ENCODE results near the gene RFX7.
A peak's percentile ranks its signal among the peaks of the same experiment; 100 is the strongest.

Gene RFX7

DNA sequence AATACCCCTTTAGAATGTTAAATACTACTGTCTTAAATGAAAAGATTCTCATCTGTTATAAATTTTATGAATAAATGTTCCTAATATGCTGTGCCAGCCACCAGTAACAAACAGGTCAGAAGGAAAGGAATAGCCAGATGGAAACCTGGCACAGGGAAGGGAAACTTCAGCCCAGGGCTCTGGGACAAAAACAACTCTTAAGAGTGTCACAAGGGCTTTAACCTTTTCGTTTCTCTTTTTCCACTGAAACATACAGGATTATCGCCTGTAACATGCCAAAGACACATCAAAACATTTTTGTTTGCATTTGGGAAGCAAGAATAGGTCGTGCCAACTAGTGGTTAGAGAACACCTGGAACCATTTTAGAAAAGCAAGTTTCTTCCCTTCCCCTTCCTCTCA, 141.2 kb downstream of the RFX7 start:
- DNase-seq: no peak

DNA sequence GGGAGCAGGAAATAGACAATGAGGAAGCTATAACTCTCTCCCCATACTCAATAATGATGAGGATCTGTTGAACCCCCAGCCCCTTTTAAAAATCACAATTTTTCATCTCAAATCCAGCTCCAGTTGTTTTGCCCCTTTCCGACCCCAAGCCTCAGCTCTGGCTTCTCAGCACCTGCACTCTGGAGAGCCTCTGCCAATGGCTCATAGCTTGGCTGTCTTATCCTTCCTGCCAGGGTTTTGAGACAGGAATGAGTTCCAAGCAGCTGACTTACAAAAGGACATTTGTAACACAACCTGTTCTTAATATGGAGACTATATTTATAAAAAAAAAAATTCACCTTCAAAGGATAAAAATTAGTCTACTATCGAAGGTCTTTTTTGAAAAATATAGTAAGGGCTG, 144.4 kb downstream of the RFX7 start:
- DNase-seq: no peak

DNA sequence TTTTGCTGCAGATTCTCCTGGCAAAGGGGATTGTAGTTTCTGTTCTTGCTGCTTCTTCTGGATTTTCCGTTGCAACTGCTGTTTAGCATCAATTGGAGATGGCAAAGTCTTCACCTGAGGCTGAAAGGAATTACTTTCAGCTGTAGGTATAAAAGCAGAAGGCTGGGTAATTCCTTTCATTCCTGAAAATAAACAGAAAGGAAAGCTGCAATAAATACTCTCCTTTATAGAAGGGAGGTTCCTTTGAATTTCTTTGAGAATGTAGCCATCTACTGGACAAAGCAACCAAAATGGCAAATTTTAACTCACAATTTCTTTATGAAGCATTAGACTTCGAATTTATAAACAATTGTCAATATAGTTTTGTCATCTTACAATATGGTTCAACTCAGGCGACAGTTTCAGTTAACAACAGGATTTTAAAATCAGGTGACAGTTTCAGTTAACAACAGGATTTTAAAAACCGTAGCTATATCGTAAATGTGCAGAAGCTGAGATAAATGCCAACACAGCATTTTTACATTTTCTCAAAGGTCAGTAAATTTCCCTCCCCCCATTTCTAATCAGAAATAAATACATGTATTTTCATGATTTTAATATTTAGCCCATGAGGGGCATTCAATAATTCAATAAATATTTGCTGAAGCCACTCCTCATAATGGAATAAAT, 145.3 kb downstream of the RFX7 start:
- DNase-seq: no peak

DNA sequence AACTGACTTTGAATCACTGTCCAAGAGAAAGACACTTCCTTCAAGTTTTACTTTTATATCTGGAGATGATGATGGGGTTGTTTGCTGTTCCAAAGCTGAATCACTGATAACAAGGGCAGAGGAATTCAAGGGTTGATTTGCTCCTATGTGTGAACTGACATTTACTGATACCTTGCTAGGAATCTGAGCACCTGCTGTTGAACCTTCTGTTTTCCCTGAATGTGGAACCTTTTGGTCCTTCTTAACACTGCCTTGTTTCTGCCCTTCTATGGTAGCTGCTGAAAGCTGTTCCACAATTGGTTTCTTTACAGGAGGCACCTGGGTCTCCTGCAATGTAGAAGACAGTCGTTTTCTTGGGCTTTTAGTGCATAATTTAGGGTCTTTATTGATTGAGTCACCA, 148.3 kb downstream of the RFX7 start:
- no peak for DNase-seq

DNA sequence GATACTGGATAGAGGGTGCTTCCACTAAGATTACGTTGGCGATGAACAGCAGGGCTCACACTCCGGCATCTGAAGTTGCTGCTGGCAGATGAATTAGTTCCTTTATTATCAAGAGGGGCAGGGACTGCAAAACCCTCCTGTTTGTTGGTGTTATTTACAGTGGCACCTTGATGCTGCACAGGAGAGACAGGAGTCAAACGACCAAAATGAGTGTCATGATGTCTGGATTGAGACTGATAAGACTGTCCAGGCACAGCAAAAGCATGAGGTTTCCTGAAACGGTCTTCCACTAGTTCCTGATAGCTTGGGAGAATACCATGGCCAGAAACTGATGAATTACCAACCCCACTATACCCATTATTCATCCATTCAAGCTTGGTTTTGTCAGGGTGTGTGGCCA, 149.5 kb downstream of the RFX7 start:
- no peak for DNase-seq

DNA sequence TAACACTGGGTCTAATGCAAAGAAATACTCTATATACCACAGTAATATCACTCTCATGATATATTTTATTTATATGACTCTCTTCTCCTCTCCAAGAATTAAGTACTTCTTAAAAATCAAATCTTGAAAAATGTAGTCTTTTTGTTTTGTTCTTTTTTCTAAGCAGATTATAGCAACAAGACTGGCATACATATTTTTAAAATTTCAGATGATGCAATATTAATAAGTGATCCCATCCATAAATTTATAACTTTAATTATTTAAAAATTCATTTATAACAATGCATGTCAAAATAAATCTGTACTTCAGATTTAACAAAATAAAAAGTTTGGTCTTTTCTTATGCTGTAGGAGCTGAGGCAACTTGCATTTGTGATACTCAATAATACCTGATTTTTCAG, 155.3 kb downstream of the RFX7 start:
- no peak for DNase-seq

DNA sequence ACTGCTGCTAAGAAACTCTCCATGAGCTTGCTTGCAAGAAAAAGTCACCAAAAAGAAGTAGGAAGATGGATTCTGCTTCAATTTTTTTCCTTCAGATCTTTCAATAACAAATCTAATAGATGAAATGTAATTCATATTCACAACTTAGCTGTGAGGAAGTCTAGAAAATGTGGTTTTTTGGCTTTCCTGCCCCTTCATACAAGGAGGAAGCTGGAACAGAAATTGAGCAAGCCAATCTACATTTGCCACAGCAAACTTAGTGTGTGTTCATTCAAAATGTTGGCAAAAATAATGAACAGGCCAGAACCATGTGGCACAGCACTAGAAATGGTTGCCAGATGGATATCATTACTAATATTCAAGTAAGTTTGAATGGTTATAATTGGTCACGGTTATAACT, 157.1 kb downstream of the RFX7 start:
- DNase-seq: no peak

DNA sequence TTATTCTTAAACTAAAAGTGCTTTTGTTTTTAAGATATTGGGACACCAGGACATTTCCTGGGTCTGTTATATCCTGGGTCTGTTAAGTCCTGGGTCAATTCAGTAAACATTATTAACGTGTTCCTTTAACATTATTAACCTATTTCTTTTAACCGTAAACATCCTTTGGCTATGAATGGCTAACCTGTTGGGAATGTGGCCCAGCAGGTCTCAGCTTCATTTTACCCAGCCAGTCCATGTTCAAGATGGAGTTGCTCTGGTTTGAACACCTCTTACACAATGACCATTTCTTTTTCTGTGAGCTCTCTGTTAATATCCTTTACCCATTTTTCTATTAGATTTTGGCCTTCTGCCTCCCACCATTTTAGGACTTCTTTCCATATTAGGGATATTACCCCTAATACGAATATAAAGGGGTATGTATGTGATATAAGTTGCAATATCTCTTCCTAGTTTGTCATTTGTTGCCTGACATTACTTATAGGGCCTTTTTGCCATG, 161.4 kb downstream of the RFX7 start:
- no peak for DNase-seq

DNA sequence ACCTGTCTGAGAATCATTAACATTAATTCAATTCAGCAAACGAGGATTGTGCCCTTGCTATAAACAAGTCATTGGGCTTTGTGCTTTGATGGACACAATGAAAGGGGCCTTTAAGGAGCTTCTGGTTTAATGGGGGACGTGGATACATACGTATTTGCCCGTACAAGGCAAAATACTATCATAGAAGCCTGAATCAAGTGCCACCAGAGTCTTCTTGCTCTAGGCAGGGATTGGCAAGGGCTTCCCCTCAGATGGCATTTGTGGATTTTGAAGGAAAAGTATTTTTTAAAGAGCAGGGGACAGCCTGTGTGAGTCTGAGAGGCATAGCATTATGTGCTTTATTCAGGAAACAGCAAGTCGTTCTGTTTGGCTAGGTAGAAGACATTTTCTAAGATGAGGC, 166.6 kb downstream of the RFX7 start:
- DNase-seq: no peak

DNA sequence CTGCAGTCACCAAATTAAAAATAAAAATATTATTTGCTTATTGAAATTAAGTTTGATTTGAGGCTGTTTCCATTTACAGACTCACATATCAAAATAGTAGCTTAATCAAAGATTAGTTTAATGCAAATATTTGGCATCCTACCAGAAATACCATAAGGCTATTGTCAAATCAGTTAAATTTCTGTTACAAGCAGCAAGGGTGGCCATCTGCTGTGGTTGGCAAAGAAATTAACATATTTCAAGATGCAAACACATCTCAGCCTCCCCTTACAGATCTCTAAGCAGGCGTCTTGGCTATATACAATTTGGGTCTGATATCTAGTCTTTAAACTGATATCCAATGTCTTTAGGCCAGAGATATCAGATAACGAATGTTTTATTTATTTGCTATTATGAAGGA, 167.0 kb downstream of the RFX7 start:
- DNase-seq: no peak

DNA sequence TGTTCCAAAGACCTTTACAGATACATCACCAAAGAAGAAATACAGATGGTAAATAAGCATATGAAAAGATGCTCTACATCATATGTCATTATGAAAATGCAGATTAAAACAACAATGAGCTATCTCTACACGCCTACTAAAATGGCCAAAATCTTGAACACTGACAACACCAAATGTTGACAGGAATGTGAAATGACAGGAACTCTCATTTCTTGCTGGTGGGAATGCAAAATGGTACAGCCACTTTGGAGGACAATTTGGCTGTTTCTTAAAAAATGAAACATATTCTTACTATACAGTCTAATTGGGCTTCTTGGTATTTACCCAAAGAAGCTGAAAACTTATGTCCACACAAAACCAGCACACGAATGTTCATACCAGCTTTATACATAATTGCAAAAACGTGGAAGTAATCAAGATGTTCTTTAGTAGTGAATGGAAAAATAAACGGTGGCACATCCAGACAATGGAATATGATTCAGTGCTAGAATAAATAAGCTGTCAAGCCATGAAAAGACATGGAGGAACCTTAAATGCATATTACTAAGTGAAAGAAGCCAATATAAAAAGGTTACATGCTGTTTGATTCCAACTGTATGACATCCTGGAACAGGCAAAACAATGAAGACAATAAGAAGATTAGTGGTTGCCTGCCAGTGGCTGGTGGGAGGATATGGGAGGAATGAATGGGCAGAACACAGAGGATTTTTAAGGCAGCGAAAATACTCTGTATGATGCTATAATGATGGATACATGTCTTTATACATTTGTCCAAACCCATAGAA, 169.0 kb downstream of the RFX7 start:
- DNase-seq: no peak

DNA sequence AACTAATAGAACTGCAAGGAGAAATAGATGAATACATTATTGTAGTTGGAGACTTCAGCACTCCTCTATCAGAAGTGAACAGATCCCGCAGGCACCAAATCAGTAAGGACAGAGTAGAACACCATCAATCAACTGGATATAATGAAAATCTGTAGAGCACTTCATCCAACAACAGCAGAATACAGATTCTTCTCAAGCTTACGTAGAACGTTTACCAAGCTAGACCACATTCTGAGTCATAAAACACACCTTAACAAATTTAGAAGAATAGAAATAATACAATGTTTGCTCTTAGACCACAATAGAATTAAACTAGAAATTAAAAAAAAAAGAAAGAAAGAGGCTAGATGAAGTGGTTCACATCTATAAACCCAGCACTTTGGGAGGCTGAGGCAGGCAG, 179.5 kb downstream of the RFX7 start:
- DNase-seq: no peak

DNA sequence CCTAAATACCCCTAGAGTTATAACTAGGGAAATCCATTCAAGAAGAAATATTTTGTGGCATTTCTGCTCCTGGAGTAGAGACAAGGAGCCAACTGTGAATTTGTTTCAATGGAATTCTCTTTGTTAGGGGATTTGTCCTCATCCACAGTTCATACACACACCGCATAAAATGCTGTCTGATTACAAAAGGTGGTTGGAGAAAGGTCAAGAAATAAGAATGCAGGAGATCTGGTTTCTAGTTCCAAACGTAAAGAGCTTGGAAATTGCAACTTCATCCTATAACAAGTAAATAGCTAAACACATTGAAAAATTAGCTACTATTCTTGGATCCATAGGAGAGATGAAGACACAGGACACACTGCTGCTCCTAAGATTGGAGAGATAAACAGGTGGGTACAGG, 184.0 kb downstream of the RFX7 start:
- no peak for DNase-seq

DNA sequence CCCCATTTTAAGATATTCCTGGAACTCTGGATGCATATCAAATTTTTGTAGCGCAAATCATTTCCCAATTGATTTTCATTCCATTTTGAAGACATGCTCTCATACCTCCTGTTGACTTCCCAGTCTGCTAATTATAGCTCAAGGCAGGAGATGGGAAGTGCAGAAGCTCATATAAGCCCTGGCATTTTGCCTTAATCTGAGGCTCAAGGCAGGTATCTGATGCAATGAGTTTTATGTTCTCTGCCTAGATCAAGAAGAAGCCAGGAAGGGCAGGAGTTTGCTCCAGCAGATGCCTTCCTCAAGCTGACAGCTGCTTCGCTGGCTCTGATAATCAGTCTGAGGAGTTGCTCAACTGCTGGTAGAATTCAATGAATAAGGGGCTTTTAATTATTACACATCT, 184.7 kb downstream of the RFX7 start:
- no peak for DNase-seq

DNA sequence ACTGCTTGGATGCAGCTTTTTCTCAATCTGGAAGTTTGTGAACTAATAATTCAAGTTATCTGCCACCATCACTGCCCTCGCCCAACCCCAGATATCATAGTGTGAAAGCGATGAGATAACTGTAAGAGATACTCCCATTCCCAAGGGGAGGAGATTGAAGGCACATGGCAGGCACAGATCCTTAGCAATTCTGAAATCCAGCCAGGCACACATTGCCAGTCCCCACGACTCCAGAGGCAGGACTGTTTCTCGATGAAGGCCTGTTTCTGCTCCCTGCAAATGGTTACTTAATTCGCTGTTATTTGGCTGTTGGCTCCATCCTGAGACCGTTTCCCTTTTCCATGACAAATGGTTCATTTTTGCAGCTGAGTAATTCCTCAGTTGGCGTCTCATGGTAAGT, 187.1 kb downstream of the RFX7 start:
- no peak for DNase-seq

DNA sequence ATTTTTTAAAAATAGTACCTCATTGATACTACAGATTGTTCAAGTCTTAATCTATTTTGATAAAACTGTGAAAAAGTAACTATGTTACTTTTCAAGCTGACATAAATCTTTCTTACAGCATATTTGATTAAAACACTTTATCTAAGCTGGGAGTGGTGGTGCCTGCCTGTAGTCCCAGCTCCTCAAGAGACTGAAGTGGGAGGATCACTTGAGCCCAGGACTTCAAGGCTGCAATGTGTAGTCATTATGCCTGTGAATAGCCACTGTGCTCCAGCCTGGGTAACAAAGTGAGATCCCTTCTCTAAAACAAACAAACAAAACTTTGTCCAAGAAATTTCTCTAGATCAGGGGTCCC, 190.7 kb downstream of the RFX7 start:
- no peak for DNase-seq

DNA sequence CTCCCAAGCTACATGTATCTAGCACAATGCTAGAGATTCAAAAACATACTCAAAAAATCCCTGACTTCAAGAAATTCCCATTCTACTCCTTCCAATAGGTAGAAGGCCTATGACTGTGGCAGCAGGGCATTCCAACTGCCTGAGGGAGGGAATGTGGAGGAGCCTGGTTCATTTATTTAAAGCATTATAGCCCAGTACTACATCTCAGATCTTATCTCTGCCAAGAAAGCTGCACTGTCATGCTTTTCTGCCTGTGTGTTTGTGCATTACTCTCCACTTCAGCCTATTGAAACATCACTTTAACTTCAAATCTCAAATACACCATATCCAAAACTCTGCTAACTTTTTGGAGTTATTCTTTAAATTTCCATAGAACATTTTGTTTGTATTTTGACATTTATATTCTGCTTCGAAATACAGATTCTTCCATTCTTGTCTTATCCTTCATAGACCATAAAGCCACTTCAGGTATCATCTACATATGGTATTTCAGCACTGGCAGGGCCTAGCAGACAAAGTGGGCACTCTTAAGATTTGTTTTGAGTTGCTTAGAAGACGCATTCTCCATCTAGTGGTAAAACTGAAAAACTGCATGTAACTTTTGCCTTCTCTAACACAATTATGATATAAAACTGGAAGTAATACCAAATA, 191.2 kb downstream of the RFX7 start:
- peak; percentile 13 for DNase-seq

DNA sequence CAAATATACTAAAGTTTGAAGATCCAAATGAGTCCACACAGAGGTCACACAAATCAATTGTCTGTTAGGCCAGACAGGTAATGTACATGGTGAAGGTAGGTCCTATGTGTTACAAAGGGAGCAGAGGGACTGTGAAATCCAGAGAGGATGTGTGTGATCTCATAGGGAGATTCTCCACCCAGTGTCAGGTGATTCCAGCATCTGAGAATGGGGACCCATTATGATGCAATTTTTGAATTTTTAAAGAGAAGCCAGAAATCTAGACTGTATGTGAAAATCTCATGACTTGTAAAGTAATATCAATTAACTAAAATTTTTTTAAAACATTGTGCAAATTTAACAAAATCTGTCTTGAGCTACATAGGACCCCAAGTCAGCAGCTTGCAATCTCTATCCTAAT, 192.0 kb downstream of the RFX7 start:
- no peak for DNase-seq

DNA sequence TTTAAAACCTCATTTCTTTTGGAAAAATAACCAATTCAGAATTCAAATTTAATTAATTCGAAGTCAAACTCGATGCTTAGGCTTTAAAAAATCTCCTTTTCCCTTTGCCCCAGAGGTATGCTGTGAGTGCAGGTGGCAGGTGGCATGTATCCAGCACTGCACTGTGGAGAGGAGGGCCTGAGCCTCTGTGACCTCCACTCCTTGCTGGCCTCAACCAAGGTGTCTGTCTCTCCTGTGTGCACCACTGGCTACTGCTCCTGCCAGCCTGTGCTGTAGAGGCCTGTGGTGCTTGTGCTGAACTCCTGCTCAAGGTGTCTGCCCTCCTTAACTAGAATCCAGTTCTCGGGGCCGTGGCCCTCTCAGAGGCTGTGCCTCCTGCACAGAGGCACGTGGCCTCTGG, 194.1 kb downstream of the RFX7 start:
- no peak for DNase-seq

DNA sequence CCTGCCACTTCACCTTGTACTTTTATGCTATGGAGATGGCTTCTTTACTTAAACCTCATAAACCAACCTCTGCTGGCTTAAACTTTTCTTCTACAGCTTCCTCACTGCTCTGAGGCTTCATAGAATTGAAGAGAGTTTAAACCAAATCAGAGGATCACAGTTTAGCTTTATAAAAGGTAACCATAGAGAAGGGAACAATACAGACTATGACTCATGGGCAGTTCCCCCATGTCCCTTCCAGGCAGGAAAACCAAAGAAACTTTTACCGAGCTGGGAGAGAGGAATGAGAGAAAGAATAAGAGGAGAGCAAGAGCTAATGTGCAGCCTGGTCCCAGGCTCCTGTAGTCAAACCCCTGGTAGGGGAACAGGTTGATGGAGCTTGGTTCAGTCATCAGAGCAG, 196.3 kb downstream of the RFX7 start:
- DNase-seq: no peak

DNA sequence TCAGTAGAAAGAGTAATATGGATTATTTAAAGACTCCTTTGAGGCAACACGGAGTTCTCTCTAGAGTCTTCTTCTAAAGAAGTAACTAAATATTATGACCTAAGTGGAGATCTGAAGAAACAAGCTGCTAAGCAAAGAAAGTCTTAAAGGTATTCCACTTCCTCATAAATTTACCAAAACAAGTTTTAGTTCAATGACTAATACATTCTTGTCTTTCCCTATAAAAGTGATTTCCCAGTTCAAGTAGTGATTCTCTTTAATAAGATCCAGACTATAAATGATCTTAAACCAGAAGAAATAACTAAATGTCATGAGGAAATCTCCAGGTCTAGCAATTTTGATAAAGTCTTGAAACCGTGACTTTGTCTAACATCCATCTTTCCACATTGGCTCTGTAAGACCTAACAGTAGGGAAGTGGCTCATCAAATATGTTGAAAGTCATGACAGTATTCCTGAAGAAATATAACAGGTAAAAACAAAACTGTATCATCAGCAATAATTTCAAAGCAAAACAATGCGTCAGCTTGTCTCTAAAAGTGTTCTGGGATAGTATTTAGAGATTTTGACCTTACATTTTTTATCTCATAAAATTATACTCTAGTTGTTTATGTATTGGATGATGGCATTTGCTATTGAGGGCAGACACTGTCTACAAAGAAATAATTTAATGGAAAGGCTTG, 198.5 kb downstream of the RFX7 start:
- DNase-seq: no peak

DNA sequence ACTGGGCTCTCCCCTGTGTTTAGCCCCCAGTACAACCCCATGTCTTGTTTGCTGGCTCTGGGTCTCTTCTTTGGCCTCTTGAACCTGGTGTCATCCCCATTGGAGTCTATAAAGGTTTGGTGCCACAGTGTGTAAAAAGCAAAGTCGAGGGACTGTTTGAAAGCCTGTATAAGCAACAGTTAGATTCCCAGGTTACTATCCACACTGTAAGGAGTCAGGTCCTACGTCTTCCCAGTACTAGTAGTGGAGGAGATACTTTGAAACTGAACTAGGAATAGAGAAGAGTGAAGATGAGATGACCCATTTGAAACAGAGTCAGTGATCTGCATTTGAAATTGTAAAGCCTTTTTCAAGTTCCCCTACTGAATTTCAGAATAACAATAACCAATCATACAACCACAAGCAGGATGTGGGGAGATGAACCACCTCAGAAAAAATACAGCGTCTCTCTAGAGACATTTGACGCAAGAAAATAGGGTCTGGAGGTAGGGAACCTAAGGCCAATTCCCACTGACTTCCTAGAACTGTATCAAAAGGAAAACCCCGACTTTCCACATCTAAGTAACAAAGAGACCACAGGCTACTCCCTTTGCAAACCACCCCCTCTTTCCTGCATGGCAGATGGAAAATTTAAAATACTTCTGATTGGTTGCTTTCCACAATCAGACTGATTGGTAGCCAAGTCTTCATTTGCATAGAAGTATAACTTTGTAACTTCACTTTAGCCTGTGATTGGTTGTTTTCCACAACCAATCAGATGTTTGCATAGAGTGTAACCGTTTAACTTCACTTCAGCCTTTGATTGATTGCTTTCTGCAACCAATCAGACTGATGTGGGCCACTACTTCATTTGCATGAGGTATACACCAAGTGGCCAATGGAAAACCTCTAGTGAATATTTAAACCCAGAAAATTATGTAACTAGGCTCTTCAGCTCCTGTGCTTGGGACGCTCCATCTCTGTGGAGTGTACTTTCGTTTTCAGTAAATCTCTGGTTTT, 200.4 kb downstream of the RFX7 start:
- no peak for DNase-seq
